Gastrocnemius medialis (tissue), 4 donors: ENCODE results near the gene MSLN. TPM values are rescaled to one million over a fixed set of nuclear protein-coding genes. Genes with fewer than 3 reads are reported as not detected.

Experiments
- ATAC-seq, 2 donors: fragments of 150-250 bp; one replicate each; pipeline ENCODE4 v1.9.1; 2016
- DNase-seq, 2 donors: peaks; one replicate each; pipeline ENCODE4 v3.0.0-alpha.2; 2019
- H3K27ac ChIP-seq, 4 donors: fragments of 200-600 bp; sonication (generic); 1 replicate in 1 of 4; 2 replicates in 3 of 4; pipeline ENCODE4 v1.5.1; 2016 to 2018; ENCODE audit warnings: mild to moderate bottlenecking in 2 of 4, moderate library complexity in 1 of 4
- H3K27me3 ChIP-seq, 3 donors: fragments of 200-600 bp; sonication (generic) in 2 of 3; 1 replicate in 1 of 3; 2 replicates in 2 of 3; pipeline versions ENCODE4 v1.5.1 to v1.6.0; 2016 to 2019; ENCODE audit warnings: mild to moderate bottlenecking in 1 of 3, moderate library complexity in 1 of 3
- H3K36me3 ChIP-seq, 2 donors: fragments of 200-600 bp; sonication (generic) in 1 of 2; one replicate each; pipeline ENCODE4 v1.5.1; 2017 to 2018
- H3K4me1 ChIP-seq, 2 donors: fragments of 200-600 bp; sonication (generic) in 1 of 2; one replicate each; pipeline ENCODE4 v1.5.1; 2016 to 2017; ENCODE audit warnings: mild to moderate bottlenecking in 2 of 2
- H3K4me3 ChIP-seq, 4 donors: fragments of 200-600 bp; sonication (generic) in 3 of 4; 1 replicate in 1 of 4; 2 replicates in 3 of 4; pipeline ENCODE4 v1.5.1; 2016 to 2019; ENCODE audit warnings: mild to moderate bottlenecking in 2 of 4
- H3K9me3 ChIP-seq, 3 donors: fragments of 200-600 bp; sonication (generic) in 2 of 3; 1 replicate in 1 of 3; 2 replicates in 2 of 3; pipeline ENCODE4 v1.5.1; 2016 to 2019
- CTCF ChIP-seq, 5 experiments: fragments of 450-650 bp in 3 of 5; fragments of 200-600 bp in 2 of 5; sonication (generic) in 2 of 5; IDR thresholded peaks in 4 of 5; conservative IDR thresholded peaks in 1 of 5; 1 replicate in 4 of 5; 2 replicates in 1 of 5; pipeline ENCODE4 v1.5.1; 2016 to 2019; ENCODE audit warnings: antibody characterized with exemption in 5 of 5, mild to moderate bottlenecking in 3 of 5, moderate library complexity in 3 of 5
- POLR2A ChIP-seq, 2 donors: fragments of 450-650 bp; IDR thresholded peaks; one replicate each; pipeline ENCODE4 v1.6.1; 2017; ENCODE audit warnings: antibody characterized with exemption in 2 of 2, mild to moderate bottlenecking in 2 of 2, moderate library complexity in 2 of 2
- in situ Hi-C, 4 donors: fragments of 200-750 bp; cut with MboI; loops; one replicate each; pipeline versions ENCODE4 v1.15.0 to v1.8.0; 2017; ENCODE audit warnings: low sequenced_read_pairs in 4 of 4
- intact Hi-C: fragments of 100-400 bp; cut with DNase I; formaldehyde crosslinking; loops from one replicate; pipeline ENCODE4 v1.15.1; 2023; ENCODE audit warnings: low total_unique reads
- total RNA-seq, 4 donors: library from RNA; depleted of rRNA; stranded (reverse); fragments of >200 nt; gene quantifications; one replicate each; pipeline versions ENCODE4 v1.1.0 to v1.2.3, GENCODE V29; 2016

Gene MSLN
- total RNA-seq, 4 donors from 2014 or later, result not detected

- Histone ChIP-seq H3K36me3 (no peaks in the 10 kb centered on the region), H3K27me3 (peaks cover 12 to 36% (median 15%) of the 10 kb centered on the region in 3 donors), H3K4me1 (no peaks in the 10 kb centered on the region), H3K27ac (no peak overlapping the region), H3K4me3 (no peak overlapping the region), H3K9me3 (no peaks in the 10 kb centered on the region)
- TF ChIP-seq CTCF (IDR thresholded peaks at IDR 0.05 in 4 of 5, conservative IDR thresholded peaks at IDR 0.05 in 1 of 5) (no peak), POLR2A (IDR thresholded peaks at IDR 0.05) (no peak)
- in situ Hi-C loops, result no loop called here
- intact Hi-C loops, result no loop called here
- no peak for DNase-seq
- ATAC-seq, result no peak
These were observed 5.9 kb upstream of the MSLN start for GRCh38 chr16:754656-755055.

GRCh38 chr16:756428-756827 is 4.1 kb upstream of the MSLN start:
- in situ Hi-C loops, result no loop called here
- Histone ChIP-seq H3K4me1 (no peaks in the 10 kb centered on the region), H3K9me3 (no peaks in the 10 kb centered on the region), H3K36me3 (no peaks in the 10 kb centered on the region), H3K4me3 (no peak overlapping the region), H3K27ac (no peak overlapping the region), H3K27me3 (peaks cover 12 to 35% (median 15%) of the 10 kb centered on the region in 3 donors)
- ATAC-seq (no peak), DNase-seq (no peak)
- TF ChIP-seq CTCF (IDR thresholded peaks at IDR 0.05 in 4 of 5, conservative IDR thresholded peaks at IDR 0.05 in 1 of 5), result no peak
- no peak for TF ChIP-seq POLR2A (IDR thresholded peaks at IDR 0.05)
- intact Hi-C loops, result no loop called here

GRCh38 chr16:759110-759910 is 1.2 kb upstream of the MSLN start:
- no peak for ATAC-seq
- H3K4me1 ChIP-seq, result no peaks in the 10 kb centered on the region
- DNase-seq, result no peak
- H3K36me3 ChIP-seq, result no peaks in the 10 kb centered on the region
- no peaks in the 10 kb centered on the region for H3K9me3 ChIP-seq
- H3K27me3 ChIP-seq, result peaks cover 0 to 22% (median 16%) of the 10 kb centered on the region in 3 donors
- TF ChIP-seq CTCF (IDR thresholded peaks at IDR 0.05 in 4 of 5, conservative IDR thresholded peaks at IDR 0.05 in 1 of 5), result no peak
- TF ChIP-seq POLR2A (IDR thresholded peaks at IDR 0.05), result no peak
- no peak overlapping the region for H3K4me3 ChIP-seq
- no peak overlapping the region for H3K27ac ChIP-seq
- in situ Hi-C loops, result no loop called here
- intact Hi-C loops, result no loop called here

GRCh38 chr16:760065-760464 is 469 bp upstream of the MSLN start:
- no peak for TF ChIP-seq CTCF (IDR thresholded peaks at IDR 0.05 in 4 of 5, conservative IDR thresholded peaks at IDR 0.05 in 1 of 5)
- TF ChIP-seq POLR2A (IDR thresholded peaks at IDR 0.05), result no peak
- Histone ChIP-seq H3K4me1 (no peaks in the 10 kb centered on the region), H3K27ac (no peak overlapping the region), H3K9me3 (no peaks in the 10 kb centered on the region), H3K4me3 (no peak overlapping the region), H3K27me3 (peaks cover 0 to 22% (median 15%) of the 10 kb centered on the region in 3 donors), H3K36me3 (no peaks in the 10 kb centered on the region)
- in situ Hi-C loops (no loop called here), intact Hi-C loops (no loop called here)
- DNase-seq (no peak), ATAC-seq (no peak)
